Stomach (tissue), 4 donors: Measurements from ENCODE around the gene GSG1L.

Experiments used
- CTCF ChIP-seq, 7 experiments: fragments of 450-650 bp in 4 of 7; fragments of 200-600 bp in 3 of 7; sonication (generic) in 3 of 7; IDR thresholded peaks; one replicate each; pipeline ENCODE4 v1.5.1; 2016 to 2019; ENCODE audit warnings: antibody characterized with exemption in 7 of 7, control low read depth in 2 of 7, mild to moderate bottlenecking in 1 of 7
- EP300 ChIP-seq: sonication (generic); formaldehyde crosslinking; IDR thresholded peaks from one replicate; pipeline ENCODE4 v1.6.1; 2017; ENCODE audit warnings: antibody characterized with exemption
- POLR2A ChIP-seq, 4 donors: fragments of 450-650 bp; IDR thresholded peaks; one replicate each; pipeline ENCODE4 v1.6.1; 2016; ENCODE audit warnings: antibody characterized with exemption in 4 of 4, control low read depth in 2 of 4, mild to moderate bottlenecking in 1 of 4, moderate library complexity in 1 of 4

- TF ChIP-seq CTCF (IDR thresholded peaks at IDR 0.05) (no peak), POLR2A (IDR thresholded peaks at IDR 0.05) (no peak), EP300 (no peak)
These were observed 60.3 kb downstream of the GSG1L start for GRCh38 chr16:28003021-28003865.
